ENCODE results near the gene CDH13.

Gene CDH13

GRCh38 chr16:83298541-83298940 is 671.8 kb downstream of the CDH13 start:
- no peak for DNase-seq (ENCODE audit: low read depth in 2 of 2)

GRCh38 chr16:83300326-83300725 is 673.6 kb downstream of the CDH13 start:
- no peak for DNase-seq (ENCODE audit: low read depth in 2 of 2)

- no peak for DNase-seq (ENCODE audit: low read depth in 2 of 2)
These were observed 675.2 kb downstream of the CDH13 start for GRCh38 chr16:83301971-83302370.

GRCh38 chr16:83302853-83303252 is 676.1 kb downstream of the CDH13 start:
- no peak for DNase-seq (ENCODE audit: low read depth in 2 of 2)

- no peak for DNase-seq (ENCODE audit: low read depth in 2 of 2)
These were observed 678.3 kb downstream of the CDH13 start for GRCh38 chr16:83305092-83305491.

GRCh38 chr16:83306961-83307593 is 680.3 kb downstream of the CDH13 start:
- no peak for DNase-seq (ENCODE audit: low read depth in 2 of 2)

- DNase-seq (ENCODE audit: low read depth in 2 of 2): no peak
These were observed 680.8 kb downstream of the CDH13 start for GRCh38 chr16:83307594-83307992.

- DNase-seq (ENCODE audit: low read depth in 2 of 2): no peak
These were observed 681.6 kb downstream of the CDH13 start for GRCh38 chr16:83308414-83308813.

- no peak for DNase-seq (ENCODE audit: low read depth in 2 of 2)
These were observed 684.0 kb downstream of the CDH13 start for GRCh38 chr16:83310816-83311215.

GRCh38 chr16:83312015-83312717 is 685.4 kb downstream of the CDH13 start:
- DNase-seq (ENCODE audit: low read depth in 2 of 2): no peak

GRCh38 chr16:83312718-83313245 is 686.0 kb downstream of the CDH13 start:
- no peak for DNase-seq (ENCODE audit: low read depth in 2 of 2)

GRCh38 chr16:83315271-83315670 is 688.5 kb downstream of the CDH13 start:
- no peak for DNase-seq (ENCODE audit: low read depth in 2 of 2)

- DNase-seq (ENCODE audit: low read depth in 2 of 2): no peak
These were observed 689.7 kb downstream of the CDH13 start for GRCh38 chr16:83316458-83316857.

- no peak for DNase-seq (ENCODE audit: low read depth in 2 of 2)
These were observed 691.6 kb downstream of the CDH13 start for GRCh38 chr16:83318390-83318789.

- DNase-seq (ENCODE audit: low read depth in 2 of 2): no peak
These were observed 702.2 kb downstream of the CDH13 start for GRCh38 chr16:83328936-83329335.

- no peak for DNase-seq (ENCODE audit: low read depth in 2 of 2)
These were observed 702.7 kb downstream of the CDH13 start for GRCh38 chr16:83329441-83329840.

- no peak for DNase-seq (ENCODE audit: low read depth in 2 of 2)
These were observed 703.5 kb downstream of the CDH13 start for GRCh38 chr16:83330251-83330650.

- no peak for DNase-seq (ENCODE audit: low read depth in 2 of 2)
These were observed 708.3 kb downstream of the CDH13 start for GRCh38 chr16:83335076-83335475.

- no peak for DNase-seq (ENCODE audit: low read depth in 2 of 2)
These were observed 709.8 kb downstream of the CDH13 start for GRCh38 chr16:83336603-83337002.

- no peak for DNase-seq (ENCODE audit: low read depth in 2 of 2)
These were observed 711.4 kb downstream of the CDH13 start for GRCh38 chr16:83338138-83338537.

GRCh38 chr16:83338941-83339340 is 712.2 kb downstream of the CDH13 start:
- DNase-seq (ENCODE audit: low read depth in 2 of 2): no peak

GRCh38 chr16:83343935-83344366 is 717.2 kb downstream of the CDH13 start:
- DNase-seq (ENCODE audit: low read depth in 2 of 2): no peak

Measured in stimulated activated CD4-positive, alpha-beta T cell treated with anti-CD3 and anti-CD28 coated beads, Interleukin-4, amount 100 ng/mL, for 48 hours (primary cell).